HG03378 (cell line): ENCODE data around the gene FOXP1.

Source experiments
- ATAC-seq: cut with Tn5 transposase; IDR thresholded peaks from one replicate; pipeline ENCODE4 v1.9.1; 2021; ENCODE audit warnings: mild to moderate bottlenecking, moderate library complexity; ENCODE audit not compliant: unreplicated experiment

Gene FOXP1

DNA sequence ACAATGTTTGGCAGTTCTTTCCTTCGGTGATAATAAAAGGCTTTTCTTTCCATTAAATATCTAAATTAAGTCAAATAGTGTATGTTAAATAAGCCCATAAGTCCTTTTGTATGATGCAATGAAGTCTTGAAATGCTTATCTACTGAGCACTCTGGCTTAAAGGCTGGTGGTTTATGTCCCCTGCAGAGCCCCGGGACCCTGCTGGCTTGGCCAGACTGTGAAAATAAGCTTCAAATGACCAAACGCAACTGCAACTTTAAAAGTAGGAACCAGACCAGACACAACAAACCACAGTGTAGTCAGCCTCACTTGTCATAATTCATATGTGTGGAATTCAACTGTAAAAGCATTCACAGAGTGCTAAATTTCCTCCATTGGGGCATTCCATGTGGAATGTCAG is 72.5 kb downstream of the FOXP1 start:
- no peak for ATAC-seq

DNA sequence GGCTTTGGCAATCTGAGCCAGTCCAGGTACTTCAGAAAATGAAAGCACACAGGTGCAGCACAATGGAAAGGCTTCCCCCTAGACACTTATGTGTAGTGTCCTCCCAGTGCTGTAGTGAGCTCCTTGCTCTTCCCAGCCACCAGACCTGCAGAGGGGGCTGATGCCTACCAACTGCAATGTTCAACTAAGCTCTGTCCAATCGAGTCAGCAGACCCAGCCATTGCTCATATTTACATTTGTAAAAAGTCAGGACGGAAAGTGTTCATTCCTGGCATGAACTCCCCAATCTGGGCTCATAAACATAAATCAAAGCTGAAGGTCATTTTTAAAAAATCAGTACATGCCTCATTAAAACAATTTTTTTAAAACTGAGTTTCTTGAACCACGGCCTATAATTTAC is 73.0 kb downstream of the FOXP1 start:
- no peak for ATAC-seq

DNA sequence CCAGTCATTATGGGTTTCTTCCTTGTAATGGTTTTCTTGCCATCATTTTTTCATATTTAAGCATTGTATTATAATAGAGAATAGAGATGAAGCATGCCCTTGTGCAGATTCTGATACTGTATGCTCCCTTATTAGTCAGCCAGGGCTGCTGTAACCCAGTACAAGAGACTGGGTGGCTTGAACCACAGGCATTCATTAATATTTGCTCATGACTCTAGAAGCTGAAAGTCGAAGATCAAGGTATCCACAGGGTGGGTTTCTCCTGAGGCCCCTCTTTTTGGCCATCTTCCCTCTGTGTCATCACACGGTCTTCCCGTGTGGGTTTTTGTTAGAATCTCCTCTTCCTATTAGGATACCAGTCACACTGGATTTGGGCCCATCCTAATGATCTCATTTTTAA is 74.5 kb downstream of the FOXP1 start:
- no peak for ATAC-seq

DNA sequence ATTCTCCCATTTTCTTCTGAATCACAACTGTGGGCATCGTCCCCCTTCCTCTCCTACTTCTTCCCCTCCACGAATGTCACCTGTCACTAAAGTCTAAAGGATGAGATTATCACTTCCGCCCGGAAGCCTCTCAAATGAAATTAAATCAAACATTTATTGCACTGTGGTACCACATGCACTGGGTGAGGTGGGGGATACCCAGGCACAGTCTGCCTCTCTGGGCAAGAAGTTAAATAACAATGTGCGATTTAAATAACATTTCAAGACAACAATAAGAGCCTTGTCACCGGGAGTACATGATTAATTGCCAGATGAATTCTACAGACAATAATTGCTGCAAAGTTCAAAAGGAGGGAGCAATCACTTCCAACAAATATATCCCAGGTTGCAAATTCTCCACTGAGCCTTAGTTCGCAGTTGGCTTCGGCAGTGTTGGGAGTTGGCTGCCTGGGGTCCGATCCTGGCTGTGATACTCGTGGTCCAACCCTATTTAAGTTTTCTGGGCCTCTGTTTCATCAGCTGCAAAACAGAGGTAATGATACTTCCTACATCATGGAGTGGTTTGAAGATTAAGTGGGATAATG is 77.7 kb downstream of the FOXP1 start:
- no peak for ATAC-seq

DNA sequence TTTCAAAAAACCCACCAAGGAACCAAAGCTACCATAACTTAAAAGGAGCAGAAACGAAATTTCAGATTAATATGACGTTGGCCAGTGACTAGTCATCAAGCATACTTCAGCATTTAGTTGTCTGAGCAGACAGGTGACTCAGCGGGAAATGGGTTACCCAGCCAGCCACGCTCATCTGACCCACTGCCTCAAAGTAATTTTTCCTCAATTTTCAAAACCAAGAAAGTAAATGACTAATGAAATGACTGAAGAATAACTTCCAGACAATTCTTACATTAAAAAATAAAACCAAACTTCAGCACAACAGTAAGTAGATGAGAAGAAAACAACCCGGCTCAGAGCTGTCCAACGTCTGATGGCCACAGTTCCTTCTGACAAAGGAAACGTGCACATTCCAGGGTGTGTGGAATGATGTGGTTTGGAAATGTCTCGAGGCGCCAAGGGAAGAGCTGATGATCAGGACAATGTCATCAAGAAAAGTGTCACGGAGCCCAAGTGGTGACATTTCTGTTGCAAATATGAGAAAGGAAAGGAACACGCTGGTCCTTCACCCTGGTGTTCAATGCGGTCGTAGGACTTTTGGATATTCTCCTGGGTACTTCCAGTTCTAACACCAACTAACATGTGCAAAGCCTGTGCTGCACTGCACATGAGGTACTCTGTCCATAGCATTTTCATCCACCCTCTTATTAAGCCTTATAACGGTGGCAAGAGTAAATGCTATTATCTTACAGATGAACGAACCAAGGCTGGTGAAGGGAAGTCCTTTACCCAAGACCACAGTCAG is 79.1 kb downstream of the FOXP1 start:
- no peak for ATAC-seq

DNA sequence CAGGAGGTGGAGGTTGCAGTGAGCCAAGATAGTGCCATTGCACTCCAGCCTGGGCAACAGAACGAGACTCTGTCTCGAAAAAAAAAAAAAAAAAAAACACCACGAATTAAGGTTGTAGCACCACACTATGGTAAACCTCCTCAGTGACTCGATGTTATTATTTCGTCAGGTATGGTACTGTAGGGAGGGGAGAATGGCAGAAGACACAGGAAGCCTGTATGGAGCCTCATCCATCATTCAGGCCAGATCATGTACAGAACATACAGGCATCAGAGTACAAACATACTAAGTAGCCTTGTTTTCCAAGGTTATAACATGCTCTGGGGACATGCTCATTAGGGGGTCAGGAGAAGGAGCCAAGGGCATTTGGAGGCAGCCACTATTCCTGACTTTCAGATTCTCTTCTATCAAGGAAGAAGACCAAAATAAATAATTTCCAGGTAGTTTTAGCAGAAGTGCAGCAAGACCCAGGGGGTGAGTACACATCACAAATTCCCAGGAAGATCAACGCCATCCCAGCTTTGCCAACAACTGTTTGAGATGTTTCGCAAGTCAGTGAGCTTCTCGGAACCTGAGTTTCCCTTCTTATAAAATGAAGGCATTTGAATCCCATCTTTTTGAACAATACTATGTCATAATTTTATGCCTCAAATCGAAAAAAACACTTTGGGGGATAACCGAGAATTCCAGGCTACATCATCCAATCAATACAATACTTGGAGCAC is 79.8 kb downstream of the FOXP1 start:
- ATAC-seq = no peak

DNA sequence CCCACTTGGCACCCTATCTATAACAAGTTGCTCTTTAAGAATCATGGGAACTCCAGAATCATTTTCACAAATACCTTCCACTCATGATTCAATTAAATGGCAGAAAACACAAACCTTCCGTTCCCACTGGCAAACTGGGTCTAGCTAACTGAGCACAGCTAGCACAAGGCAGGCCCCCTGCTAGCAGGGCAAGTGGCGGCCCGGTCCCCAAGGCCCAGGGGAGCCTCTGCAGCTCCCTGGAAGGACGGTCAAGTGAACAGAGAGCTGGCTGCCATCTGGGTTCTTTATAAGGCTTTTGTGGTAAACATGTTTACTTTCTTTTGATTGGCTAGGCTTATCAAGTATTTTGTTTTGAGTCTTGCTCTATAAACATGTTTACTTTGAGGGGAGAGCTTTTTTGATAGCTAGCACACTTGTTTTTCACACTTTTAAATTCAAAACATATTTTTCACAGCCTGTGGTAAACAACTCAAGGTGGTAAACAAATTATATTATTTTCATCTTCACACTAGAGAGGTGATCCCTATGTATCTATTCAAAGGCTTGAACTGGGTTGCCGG is 81.4 kb downstream of the FOXP1 start:
- no peak for ATAC-seq

DNA sequence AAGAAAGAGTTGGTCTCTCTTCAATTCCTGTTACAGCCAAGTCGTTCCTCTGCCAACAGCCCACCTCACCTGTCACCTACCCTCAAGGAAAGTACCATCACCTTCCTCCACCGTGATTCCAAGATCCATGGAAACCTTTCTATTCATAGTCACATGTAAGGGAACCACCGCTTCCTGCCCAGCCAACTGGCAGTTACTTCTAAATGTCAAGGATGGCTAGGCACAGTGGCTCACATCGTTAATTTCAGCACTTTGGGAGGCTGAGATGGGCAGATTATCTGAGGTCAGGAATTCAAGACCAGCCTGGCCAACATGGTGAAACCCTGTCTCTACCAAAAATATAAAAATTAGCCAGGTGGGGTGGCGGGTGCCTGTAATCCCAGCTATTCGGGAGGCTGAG is 82.8 kb downstream of the FOXP1 start:
- no peak for ATAC-seq

DNA sequence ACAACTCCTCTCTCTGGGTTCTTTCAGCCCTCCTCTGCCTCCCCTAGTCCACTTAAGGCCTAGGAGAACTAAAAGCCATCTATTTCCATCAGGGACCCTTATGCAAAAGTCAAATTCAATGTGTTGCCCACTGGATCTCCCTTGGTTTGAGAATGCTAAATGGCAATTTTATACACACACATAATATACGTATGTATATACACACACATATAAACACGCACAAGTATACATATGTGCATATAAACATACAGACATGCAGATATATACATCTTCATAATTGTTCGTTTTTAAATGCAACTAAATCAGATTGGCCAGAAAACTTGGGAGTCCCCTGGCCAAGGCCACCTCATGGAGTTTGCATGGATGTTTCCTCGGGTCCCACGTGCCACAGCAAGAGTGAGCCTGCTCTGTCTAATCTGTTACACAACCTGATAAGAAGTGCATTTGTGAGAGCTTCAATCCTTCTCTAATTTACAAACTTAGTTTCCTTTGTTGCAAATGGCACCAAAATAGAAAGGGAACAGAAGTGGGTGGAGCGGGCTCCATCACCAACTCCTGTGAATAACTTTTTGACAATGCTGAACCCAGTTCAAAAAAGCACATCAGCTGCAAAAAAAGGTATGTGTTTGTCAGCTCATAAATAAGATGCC is 84.2 kb downstream of the FOXP1 start:
- ATAC-seq = no peak

DNA sequence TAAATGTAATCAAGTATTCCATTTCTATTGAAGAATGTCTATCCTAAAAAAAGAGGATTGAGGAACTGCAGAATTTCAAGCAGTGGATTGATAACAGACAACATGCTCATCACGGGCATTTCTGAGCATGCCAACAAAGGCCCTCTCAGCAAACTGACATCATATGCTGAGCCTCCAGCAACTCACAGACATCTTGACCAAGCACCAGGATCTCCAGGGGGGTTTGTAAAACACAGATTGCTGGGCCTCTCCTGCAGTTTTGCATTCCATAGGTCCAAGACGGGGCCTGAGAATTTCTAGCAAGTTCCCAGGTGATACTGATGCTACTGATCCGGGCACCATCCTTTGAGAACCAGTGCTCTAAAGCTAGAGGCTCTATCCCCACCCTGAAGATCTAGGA is 85.0 kb downstream of the FOXP1 start:
- no peak for ATAC-seq

DNA sequence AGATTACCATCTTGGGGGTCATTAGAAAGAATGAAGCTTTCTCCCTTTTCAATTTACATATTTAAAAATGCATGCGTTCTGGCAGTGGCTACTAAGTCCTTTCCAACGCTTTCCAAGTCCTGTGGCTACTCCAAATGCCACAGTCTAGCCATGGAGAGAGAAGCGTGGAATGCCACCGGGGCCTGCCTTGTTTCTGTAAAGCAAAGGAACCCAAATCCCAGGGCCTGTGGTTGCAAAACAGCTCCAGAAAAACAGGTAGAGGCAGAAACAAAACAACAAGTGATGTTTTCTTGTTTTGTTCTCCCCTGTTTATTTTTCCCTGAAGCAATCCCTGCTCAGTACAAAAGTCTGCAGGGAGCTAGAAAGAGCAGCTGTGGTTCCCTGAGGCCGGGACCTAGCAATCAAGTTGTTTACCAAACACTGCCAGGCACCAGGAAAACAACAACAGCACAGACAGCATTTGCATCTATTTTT is 85.5 kb downstream of the FOXP1 start:
- no peak for ATAC-seq

DNA sequence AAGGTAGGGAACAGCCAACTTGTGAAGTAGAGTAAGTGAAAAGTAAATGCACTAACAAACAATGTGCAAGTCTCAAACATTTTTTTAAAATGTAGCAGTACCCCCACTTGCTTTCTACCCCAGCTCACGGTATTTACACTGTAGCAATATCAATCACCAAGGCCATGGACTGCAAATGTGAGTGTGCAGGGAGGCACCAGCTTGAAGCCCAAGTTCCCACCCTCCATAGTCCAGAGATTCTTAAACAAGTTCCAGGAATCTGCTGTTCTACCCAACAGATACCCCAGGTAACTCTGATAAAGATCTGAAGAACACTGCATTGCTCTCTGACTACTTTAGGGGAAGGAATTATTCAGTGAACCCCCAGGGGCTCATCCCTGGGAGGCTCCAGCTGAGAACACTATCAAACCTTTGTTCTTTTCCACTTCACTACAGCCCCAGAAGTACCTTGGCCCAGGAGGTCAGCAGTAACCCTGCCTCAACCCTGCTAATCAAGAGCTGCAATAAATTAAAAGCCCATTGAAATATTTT is 86.1 kb downstream of the FOXP1 start:
- ATAC-seq = no peak

DNA sequence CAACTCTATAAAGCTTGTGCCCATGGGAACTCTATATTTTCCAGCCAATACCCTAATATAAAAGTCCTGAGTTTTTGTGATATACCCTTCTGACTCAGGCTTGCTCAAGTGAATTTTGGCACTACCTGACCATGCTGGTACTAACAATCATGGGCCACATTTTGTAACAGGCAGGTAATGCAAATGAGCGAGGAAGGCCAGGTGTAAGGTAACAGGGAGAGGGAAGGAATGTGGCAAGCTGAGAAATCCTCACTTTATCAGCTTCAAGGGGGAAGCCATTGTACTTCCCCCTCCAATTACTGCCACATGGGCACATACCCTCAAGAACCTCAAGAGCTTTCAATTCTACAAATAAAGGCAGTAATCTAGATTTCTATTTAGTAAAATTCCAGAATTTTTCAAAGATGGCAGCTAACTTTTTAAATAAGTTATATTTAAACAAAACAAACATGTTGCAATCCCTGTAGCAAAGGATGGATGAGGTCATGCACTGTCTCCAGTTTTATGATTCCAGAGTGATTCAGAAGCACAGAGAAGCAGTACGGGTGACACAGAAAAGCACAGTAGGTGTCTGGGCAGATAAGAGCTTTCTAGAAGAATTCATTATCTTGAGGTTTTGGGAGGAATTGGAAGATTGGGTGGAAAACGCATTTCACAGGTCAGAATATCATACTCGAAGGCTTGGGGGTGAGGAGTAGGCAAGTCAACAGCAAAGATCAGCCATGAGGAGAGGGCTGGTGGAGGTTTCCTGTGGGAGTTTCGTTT is 87.6 kb downstream of the FOXP1 start:
- no peak for ATAC-seq

DNA sequence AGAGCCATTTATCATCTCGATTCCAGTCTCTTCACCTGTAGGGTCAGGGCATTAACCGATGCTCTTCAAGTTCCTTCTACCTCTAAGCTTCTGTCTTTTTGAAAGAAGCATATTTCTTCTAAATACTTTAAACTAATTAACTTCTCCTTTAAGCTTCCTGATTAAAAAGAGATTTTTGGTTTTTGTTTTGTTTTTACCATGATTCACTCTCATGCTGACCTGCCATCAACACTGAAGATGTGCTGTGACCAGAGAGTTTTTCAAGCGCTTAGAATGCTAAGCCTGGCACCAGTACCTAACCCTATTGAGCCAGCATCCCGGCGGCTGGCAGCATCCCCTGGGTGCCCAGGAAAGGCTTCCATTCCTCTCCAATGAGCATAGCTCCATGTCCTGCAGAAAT is 89.3 kb downstream of the FOXP1 start:
- ATAC-seq = no peak

DNA sequence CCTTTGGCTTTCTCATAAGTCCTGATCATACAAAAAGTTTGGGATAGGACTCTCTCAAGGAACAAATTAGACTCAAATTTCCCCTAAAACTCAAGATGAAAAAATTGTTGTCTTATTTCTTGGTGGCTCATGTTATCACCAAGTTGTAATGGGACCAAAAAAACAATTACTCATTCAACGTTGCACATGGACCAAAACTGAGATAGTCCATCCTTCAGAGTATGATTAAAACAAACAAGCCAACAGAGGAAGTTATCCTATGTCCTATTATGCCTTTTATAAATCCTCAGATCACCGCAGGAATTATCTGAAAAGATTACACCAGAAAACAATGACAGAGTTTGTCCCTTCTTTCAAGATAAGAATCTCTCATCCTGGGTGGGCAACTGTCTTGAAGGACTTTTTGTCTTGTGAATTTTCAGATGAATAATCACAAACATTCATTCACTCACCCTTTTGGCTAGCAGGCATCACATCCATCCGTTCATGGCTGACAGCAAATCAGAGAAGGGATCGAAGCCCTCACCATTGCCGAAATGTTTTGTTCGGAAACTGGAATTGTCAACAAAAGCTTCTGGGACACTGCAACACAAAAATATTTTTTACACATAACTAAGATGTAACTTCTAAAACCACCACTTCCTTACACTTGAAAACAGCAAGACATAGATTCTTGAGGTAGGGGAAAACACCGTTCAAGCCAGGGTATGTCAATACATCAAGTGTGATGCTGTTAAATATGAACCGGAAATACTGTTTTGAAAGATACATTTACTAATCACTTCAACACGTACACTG is 90.4 kb downstream of the FOXP1 start:
- no peak for ATAC-seq

DNA sequence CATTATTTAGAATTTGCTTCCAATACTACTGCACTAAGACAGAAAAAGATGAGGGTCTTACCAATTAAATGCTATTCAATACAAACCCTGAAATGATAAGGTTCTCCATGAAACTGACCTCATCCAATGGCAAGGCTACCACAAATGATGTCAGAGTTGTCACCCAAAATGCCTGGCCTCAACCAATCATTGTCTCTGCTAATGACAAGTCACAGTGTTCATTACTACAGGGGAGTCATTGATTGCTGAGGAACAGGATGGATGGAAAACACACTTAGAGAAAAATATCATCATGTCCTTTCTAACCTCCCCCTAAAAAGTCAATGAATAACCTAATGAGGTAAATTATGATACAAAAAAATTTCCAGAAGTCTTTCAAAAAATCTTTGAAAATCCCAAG is 91.0 kb downstream of the FOXP1 start:
- no peak for ATAC-seq

DNA sequence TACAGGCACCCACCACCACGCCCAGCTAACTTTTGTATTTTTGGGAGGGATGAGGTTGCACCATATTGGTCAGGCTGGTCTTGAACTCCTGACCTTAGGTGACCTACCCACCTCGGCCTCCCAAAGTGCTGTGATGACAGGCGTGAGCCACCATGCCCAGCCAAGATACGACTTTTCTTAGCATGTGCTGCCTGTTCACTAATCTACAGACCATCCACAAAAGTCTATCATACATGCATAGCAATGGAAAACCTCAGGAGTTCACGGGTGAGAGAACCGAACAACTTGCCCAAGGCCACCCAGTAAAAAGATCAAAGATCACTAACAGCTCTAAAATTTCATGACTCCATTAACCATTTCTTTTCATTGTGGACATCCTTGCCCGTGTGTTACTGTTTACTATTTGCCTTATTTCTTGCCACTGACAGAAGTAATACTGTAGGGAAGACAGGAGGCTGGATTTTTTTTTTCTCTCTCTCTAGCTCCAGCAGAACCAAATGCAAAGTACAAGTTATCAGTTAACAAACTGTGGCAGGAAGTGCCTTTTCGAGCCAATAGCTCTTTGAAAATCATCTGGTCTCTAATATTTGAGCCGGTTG is 92.3 kb downstream of the FOXP1 start:
- ATAC-seq = no peak

DNA sequence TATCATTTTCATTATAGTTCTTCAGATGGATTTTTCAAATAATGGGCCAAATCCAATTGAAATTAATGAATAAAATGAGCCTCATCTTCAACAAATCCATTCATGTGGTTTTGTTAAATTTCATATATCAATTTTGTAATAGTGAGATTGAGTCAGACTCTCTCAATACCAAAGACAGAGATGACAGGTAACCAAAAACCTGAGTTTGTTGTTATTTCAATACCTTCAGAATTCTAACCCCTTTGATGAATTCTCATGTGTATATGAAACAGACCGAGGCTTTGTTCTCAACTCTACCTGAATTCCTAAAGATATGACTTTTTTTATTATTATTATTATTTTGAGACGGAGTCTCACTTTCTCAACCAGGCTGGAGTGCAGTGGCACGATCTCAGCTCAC is 92.8 kb downstream of the FOXP1 start:
- no peak for ATAC-seq

DNA sequence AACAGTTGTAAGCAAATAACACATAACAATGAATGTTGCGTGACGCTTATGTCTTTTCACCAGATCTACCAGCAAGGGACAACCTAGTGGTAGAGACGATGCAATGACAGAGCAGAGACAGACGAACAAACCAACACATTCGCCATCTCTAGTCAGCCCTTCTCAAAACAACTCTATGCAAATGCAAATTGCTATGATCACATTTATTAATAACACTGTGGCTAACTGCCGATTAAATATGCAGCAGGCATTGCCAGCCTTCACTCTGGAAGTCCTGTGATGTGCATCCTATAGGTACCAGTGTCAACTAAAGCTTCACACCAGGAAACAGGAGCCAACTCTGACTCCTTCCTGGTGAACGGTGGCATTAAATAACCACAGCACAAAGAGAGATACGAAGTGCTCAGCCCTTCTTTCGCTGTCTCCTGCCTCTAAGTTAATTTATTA is 94.2 kb downstream of the FOXP1 start:
- no peak for ATAC-seq
